NCI-H2081 (cell line): Measurements from ENCODE around the gene DOCK7.
"Not testable (repeated sequence)": the region's sequence is repeated elsewhere in the genome, so short reads cannot be mapped to it uniquely, and the experiment has no call there.

ENCODE experiments used
- DNase-seq, 2 experiments: peaks; one replicate each; lab custom pipeline; 2025; lab: John Stamatoyannopoulos, UW

Gene DOCK7

GRCh38 chr1:62691062-62691844 lies 3.1 kb upstream of the DOCK7 start:
- DNase-seq: no peak

- DNase-seq: no peak
Measured at GRCh38 chr1:62689524-62689923, 1.3 kb upstream of the DOCK7 start.

DNA sequence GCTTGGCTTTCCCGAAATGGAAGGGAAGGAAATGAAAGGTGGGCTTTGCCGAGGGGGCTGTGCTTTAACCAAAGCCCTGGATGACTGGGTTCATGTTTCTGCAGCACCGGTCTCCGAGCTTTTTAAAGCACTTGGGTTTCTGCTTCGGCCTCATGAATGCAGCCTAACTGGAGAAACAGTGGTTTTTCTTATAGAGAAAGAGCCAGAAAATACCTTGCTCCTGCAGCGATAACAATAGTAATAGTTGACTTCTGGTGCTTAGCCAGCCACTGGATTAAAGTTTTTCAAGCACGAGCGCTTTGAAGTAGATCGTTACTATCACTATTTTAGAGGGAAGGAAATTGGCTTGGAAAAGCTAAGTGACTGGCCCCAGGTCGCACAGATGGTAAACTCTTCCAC lies 500 bp upstream of the DOCK7 start:
- peak in 1 of 2 experiments; percentile 31 for DNase-seq

GRCh38 chr1:62687421-62687902 lies 724 bp downstream of the DOCK7 start:
- DNase-seq: peak in 1 of 2 experiments; percentile 60

DNA sequence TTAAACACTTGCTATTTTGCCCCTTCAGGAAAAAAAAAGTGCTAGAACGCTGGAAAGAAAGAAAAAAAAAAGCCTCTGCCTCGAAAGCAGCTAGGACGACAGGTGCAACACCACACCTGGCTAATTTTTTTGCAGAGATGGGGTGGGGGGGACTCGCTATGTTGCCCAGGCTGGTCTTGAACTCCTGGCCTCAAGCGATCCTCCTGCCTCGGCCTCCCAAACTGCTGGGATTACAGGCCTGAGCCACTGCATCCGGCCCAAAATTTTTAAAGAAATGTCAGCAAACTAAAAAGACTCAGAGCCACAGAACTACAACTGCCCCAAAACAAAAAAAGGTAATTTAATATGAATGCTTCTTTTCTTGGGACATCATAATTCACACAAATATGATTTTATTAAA lies 1.4 kb downstream of the DOCK7 start:
- DNase-seq: no peak

DNA sequence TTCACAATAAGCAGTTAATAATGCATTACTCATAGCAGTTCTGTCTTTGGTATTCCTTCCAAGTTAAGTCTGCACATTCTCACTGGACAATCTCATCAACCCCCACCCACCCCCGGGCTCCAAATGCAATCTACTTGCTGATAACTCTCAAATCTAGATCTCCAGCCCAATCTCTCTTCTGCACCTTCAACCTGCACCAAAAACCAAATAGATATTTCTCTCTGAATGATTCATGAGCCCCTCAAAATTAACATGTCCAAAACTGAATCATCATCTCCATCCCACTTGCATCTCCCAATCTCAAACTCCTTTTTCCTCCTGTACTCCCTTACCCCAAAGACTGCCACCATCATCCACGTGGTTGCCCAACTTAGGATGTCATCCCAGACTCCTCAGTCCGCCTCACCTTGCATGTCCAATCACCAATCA lies 2.7 kb downstream of the DOCK7 start:
- DNase-seq: no peak

- no peak for DNase-seq
Measured at GRCh38 chr1:62682531-62682930, 5.7 kb downstream of the DOCK7 start.

- DNase-seq: not testable (repeated sequence)
Measured at GRCh38 chr1:62680992-62681391, 7.2 kb downstream of the DOCK7 start.

DNA sequence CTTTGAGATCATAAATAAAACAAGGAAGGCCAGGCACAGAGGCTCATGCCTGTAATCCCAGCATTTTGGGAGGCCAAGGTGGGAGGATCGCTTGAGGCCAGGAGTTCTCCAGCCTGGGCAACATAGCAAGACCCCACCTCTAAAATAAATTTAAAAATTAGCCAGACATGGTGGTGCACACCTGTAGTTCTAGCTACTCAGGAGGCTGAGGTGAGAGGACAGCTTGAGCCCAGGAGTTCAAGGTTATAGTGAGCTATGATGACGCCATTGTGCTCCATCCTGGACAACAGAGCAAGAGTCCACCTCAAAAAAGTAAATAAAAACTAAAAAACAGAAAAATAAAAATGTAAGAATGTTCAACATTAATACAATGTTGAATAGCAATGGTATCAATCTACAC lies 10.4 kb downstream of the DOCK7 start:
- not testable (repeated sequence) for DNase-seq

GRCh38 chr1:62676611-62677356 lies 11.4 kb downstream of the DOCK7 start:
- no peak for DNase-seq

- DNase-seq: no peak
Measured at GRCh38 chr1:62673629-62674028, 14.6 kb downstream of the DOCK7 start.

- DNase-seq: no peak
Measured at GRCh38 chr1:62672029-62672428, 16.2 kb downstream of the DOCK7 start.

GRCh38 chr1:62654744-62655143 lies 33.4 kb downstream of the DOCK7 start:
- DNase-seq: no peak

GRCh38 chr1:62652387-62652786 lies 35.8 kb downstream of the DOCK7 start:
- DNase-seq: no peak

DNA sequence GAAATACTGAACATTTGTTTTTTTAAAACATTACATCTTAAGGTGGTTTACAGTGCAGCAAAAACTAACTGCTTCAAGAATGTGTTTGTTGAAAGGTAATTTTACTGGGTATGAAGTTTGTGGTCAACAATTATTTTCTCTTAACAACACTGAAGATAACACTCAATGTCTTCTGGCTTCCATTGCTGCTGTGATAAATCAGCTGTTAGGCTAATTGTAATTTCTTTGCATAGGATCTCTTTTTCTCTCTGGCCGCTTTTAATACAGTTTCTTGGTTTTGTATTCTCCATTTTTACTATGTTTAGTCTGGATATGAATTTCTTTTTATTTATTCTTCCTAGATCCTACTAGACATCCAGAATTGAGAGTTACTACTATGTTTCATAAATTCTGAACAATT lies 44.9 kb downstream of the DOCK7 start:
- DNase-seq: no peak

DNA sequence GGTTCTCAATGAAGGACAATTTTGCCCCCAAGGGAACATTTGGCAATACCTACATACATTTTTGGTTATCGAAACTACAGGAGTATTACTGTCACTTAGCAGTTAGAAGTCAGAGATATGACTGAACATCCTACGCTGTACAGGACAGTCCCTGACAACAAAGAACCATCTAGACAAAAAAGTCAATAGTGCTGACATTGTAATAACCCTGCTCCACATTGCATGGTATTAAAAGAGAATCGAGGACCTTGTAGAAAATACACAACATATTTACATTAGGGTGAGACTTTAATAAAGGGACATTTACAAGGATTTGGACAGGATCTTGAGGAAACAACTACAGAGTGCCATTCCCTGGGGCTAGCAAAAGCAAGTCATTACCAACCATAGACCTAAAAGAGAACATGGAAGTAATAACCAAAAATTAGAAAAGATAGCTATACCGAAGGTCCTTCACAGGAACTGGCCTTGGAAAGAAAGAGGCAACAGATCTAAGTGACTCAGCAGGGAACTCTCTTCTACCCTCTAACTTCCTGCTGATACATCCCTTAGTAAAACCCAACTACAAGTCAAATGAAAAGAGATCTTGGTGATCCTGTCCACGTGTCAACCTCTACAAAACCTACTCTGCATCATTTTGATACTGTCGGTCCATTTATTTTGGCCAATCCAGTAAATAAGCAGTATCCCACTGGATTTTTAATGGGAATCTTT lies 50.6 kb downstream of the DOCK7 start:
- DNase-seq: no peak

DNA sequence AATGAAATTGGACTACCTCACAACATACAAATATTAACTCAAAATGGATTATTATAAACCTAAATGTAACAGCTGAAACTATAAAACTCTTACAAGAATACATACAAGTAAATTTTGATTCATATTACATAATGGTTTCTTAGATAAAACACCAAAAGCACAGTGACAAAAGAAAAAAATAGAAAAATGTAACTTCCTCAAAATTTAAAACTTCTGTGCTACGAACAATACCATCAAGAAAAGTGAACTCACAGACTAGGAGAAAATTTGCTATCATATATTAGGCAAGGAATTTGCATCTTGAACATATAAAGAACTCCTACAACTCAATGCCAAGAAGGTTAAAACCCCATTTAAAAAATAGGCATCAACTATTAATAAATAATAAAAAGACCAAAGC lies 59.7 kb downstream of the DOCK7 start:
- DNase-seq: no peak

GRCh38 chr1:62625415-62625814 lies 62.8 kb downstream of the DOCK7 start:
- DNase-seq: no peak

GRCh38 chr1:62621907-62622306 lies 66.3 kb downstream of the DOCK7 start:
- DNase-seq: peak in 1 of 2 experiments; percentile 6

DNA sequence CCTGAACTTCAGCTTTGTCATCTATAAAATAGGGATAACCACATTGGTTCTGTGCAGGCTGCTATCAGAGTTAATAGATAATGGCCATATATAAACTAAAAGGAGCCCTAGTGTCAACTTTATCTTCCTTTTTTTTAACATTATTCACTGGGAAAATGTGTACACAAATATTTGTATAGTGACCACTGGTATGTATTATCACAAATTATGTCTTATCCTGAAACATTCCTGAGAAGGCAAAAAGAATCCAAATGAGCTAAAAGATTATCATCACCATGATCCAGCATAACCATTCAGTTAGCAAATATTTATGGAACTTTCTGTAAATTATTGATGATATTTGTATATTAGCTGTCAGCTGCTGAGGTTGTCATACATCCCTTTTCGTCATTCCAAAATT lies 74.3 kb downstream of the DOCK7 start:
- DNase-seq: no peak

- DNase-seq: no peak
Measured at GRCh38 chr1:62613325-62613727, 74.9 kb downstream of the DOCK7 start.

DNA sequence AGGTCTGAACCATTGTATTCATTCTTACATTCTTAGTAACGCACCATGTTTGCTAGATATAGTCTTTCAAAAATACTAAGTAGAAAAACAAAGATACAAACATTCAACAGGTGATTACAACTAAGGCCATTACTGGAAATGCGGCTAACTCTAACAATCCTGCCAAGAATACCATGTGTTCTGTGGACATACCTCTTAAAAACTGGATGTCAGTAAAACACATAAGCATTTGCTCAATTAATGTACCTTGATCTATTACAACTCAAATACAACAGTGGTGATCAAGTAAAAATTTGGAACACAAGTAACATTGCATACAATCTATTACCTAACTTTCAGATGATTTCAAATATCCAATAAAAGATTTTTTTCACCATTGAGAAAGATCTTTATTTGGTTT lies 75.4 kb downstream of the DOCK7 start:
- no peak for DNase-seq

GRCh38 chr1:62610588-62610987 lies 77.6 kb downstream of the DOCK7 start:
- DNase-seq: not testable (repeated sequence)
